A673 (cell line): ENCODE measurements around the gene APOL2. TPM values are rescaled to one million over a fixed set of nuclear protein-coding genes. Genes with fewer than 3 reads are reported as not detected.
"Not testable (repeated sequence)": the region's sequence is repeated elsewhere in the genome, so short reads cannot be mapped to it uniquely, and the experiment has no call there.

ENCODE experiments used
- BruUV-seq: library from RNA; stranded (reverse); fragments of 400-500 nt; replicated peaks from 2 replicates; lab custom pipeline; 2021; lab: Mats Ljungman, UMichigan
- CTCF ChIA-PET: fragments of 300-600 bp; sonication (Branson Sonifier 250); formaldehyde crosslinking; loops from one replicate; lab custom pipeline; 2022; ENCODE audit warnings: antibody characterized with exemption; lab: Charles Lee
- POLR2A ChIA-PET: fragments of 300-600 bp; sonication (Branson Sonifier 250); formaldehyde crosslinking; loops from one replicate; lab custom pipeline; 2022; ENCODE audit warnings: antibody characterized with exemption; ENCODE audit not compliant: low non-redundant PET; lab: Charles Lee
- DNase-seq: peaks from one replicate; pipeline ENCODE4 v3.0.0-alpha.2; 2015; ENCODE audit warnings: low spot score
- H3K27ac ChIP-seq: fragments of 200-600 bp; sonication (generic); 2 replicates; pipeline ENCODE4 v1.5.1; 2016; ENCODE audit warnings: mixed run types, low read depth, mild to moderate bottlenecking, mixed read lengths, antibody characterized with exemption, low read length; ENCODE audit not compliant: poor library complexity, severe bottlenecking
- H3K27me3 ChIP-seq: fragments of 200-600 bp; sonication (generic); replicated peaks from 2 replicates; pipeline ENCODE4 v1.6.1; 2017; ENCODE audit warnings: mixed run types, low read depth, mild to moderate bottlenecking, mixed read lengths, antibody characterized with exemption, low read length; ENCODE audit not compliant: insufficient read depth, poor library complexity
- H3K36me3 ChIP-seq: fragments of 200-600 bp; sonication (generic); 2 replicates; pipeline ENCODE4 v1.6.1; 2016; ENCODE audit warnings: mixed run types, mild to moderate bottlenecking, mixed read lengths, antibody characterized with exemption, low read length; ENCODE audit not compliant: insufficient read depth, poor library complexity, severe bottlenecking
- H3K4me1 ChIP-seq: fragments of 200-600 bp; sonication (generic); 2 replicates; pipeline ENCODE4 v1.6.1; 2017; ENCODE audit warnings: mixed run types, mild to moderate bottlenecking, mixed read lengths, antibody characterized with exemption, low read length; ENCODE audit not compliant: insufficient read depth, poor library complexity, severe bottlenecking
- H3K4me3 ChIP-seq: fragments of 200-600 bp; sonication (generic); 2 replicates; pipeline ENCODE4 v1.5.1; 2016; ENCODE audit warnings: low read depth, mixed run types, mild to moderate bottlenecking, mixed read lengths, low read length; ENCODE audit not compliant: poor library complexity, severe bottlenecking
- H3K9me3 ChIP-seq: fragments of 200-600 bp; sonication (generic); 2 replicates; pipeline ENCODE4 v1.6.1; 2016; ENCODE audit warnings: mixed run types, low read depth, mild to moderate bottlenecking, mixed read lengths, antibody characterized with exemption, low read length; ENCODE audit not compliant: poor library complexity, severe bottlenecking
- CTCF ChIP-seq: fragments of 300-800, 200-600 bp; sonication (generic); conservative IDR thresholded peaks from 2 replicates; pipeline ENCODE4 v1.5.1; 2017; ENCODE audit warnings: low read depth, mild to moderate bottlenecking, antibody characterized with exemption, low read length, moderate library complexity, mixed read lengths
- EZH2 ChIP-seq: fragments of 200-600 bp; sonication (generic); IDR thresholded peaks from 2 replicates; pipeline ENCODE4 v1.6.1; 2017; ENCODE audit warnings: borderline replicate concordance, low read depth, mild to moderate bottlenecking, mixed read lengths, antibody characterized with exemption, low read length; ENCODE audit not compliant: poor library complexity, severe bottlenecking
- intact Hi-C: fragments of 100-400 bp; cut with micrococcal nuclease; formaldehyde crosslinking; loops from one replicate; pipeline ENCODE4 v1.10.0; 2022; ENCODE audit not compliant: unreplicated experiment
- total RNA-seq: library from RNA; stranded (reverse); gene quantifications from 2 replicates; pipeline ENCODE4 v1.2.3, GENCODE V29; 2021

APOL2 gene
- total RNA-seq, 1 experiment from 2014 or later = 45.1 TPM

DNA sequence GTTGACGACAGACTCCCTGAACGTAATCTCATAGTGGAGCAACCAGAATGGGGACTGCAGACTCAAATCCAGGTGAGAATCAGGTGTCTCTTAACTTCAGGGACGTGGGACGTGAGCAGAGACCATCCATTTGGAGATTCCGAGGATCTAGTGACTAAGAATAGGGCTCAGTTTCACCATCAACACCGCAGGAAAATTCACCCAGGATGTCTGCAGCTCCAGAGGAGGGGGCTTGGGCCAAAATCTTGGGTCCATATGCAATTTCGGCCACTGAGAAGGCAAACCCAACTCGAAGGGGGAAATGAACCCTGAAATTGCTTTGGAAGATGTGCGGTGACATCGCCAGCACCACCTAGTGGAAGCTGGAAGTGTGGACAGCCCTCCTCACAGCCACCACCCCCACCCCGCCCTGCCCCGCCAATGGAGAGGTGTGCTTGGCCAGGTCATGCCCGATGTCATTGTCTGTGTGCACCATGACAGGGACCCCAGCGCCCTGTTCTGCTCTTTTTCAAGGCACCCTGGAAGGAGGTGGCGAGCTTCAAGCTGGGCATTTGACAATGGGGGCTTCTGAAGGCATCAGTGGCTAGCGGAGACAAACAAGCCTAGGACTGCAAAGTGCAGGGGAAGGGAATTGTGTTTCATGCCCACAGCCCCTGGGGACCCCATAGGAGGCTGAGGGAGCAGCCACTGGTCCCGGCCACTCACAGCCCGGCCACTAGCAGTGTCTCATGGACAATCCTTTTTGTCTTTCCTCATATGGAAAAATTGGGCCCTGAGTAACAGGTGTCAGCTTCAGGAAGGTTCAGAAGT, 38.4 kb upstream of the APOL2 start:
- no TSS peak for BruUV-seq
- no peak for TF ChIP-seq EZH2
- TF ChIP-seq CTCF = peak; percentile 79
- ChIA-PET POLR2A (no interaction called here), CTCF (interaction anchor here (1.2 kb wide), 1 partner anchor 8 kb away, joined by 3 read pairs; no protein-coding TSS in a partner anchor)
- H3K4me3 ChIP-seq = no peak overlapping the region
- peaks cover 2% of the 10 kb centered on the region for H3K36me3 ChIP-seq
- H3K9me3 ChIP-seq = no peaks in the 10 kb centered on the region
- no peak overlapping the region for H3K27ac ChIP-seq
- no peaks in the 10 kb centered on the region for H3K27me3 ChIP-seq
- no peaks in the 10 kb centered on the region for H3K4me1 ChIP-seq
- peak; percentile 65 for DNase-seq
- intact Hi-C loops = loop anchor here (5.0 kb wide), 1 partner anchor 80 kb away; no protein-coding TSS in a partner anchor

- H3K9me3 ChIP-seq = no peaks in the 10 kb centered on the region
- no TSS peak for BruUV-seq
- no peaks in the 10 kb centered on the region for H3K4me1 ChIP-seq
- no peaks in the 10 kb centered on the region for H3K36me3 ChIP-seq
- ChIA-PET CTCF (no interaction called here), POLR2A (interaction anchor here (0.7 kb wide), 1 partner anchor 18 kb away, joined by 3 read pairs; no protein-coding TSS in a partner anchor)
- no peaks in the 10 kb centered on the region for H3K27me3 ChIP-seq
- DNase-seq = no peak
- no peak for TF ChIP-seq CTCF
- TF ChIP-seq EZH2 = no peak
- intact Hi-C loops = no loop called here
- no peak overlapping the region for H3K4me3 ChIP-seq
- H3K27ac ChIP-seq = no peak overlapping the region
Observed at GRCh38 chr22:36274531-36274930, 35.2 kb upstream of the APOL2 start.

DNA sequence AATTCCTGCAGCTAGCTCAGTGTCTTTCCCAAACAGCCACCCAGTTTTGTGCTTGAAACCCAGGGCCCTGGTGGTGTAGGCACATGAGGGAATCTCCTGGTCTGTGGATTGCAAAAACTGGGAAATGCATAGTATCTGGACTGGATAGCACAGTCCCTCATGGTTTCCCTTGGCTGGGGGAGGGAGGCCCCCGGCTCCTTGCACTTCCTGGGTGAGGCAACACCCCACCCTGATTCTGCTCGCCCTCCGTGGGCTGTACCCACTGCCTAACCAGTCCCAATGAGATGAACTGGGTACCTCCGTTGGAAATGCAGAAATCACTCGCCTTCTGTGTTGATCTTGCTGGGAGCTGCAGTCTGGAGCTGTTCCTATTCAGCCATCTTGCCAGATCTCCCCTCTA, 32.6 kb upstream of the APOL2 start:
- H3K4me1 ChIP-seq, H3K36me3 ChIP-seq, DNase-seq, H3K27me3 ChIP-seq, H3K27ac ChIP-seq, CTCF ChIA-PET, H3K4me3 ChIP-seq, intact Hi-C loops, POLR2A ChIA-PET, BruUV-seq, H3K9me3 ChIP-seq: not testable (repeated sequence)

DNA sequence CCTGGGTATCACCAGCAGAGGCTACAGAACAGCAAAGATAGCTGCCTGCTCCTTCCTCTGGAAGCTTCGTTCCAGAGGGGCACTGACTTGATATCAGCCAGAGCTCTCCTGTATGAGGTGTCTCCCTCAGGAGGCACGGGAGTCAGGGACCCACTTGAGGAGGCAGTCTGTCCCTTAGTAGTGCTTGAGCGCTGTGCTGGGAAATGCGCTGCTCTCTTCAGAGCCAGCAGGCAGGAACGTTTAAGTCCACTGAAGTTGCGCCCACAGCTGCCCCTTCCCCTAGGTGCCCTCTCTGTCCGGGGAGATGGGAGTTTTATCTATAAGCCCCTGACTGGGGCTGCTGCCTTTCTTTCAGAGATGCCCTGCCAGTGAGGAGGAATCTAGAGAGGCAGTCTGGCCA, 31.9 kb upstream of the APOL2 start:
- BruUV-seq, POLR2A ChIA-PET, H3K4me3 ChIP-seq, H3K36me3 ChIP-seq, H3K4me1 ChIP-seq, DNase-seq, H3K9me3 ChIP-seq, H3K27ac ChIP-seq, intact Hi-C loops, H3K27me3 ChIP-seq: not testable (repeated sequence)
- CTCF ChIA-PET = interaction anchor here (0.9 kb wide), 1 partner anchor 15 kb away, joined by 3 read pairs; no protein-coding TSS in a partner anchor
